Mesothelial cell of epicardium (in vitro differentiated cells): Measurements from ENCODE around the gene OR2H2. TPM values are rescaled to one million over a fixed set of nuclear protein-coding genes. Genes with fewer than 3 reads are reported as not detected.

Experiments
- DNase-seq, 2 experiments: peaks; one replicate each; pipeline ENCODE4 v3.0.0; 2021; ENCODE audit warnings: low spot score in 2 of 2; ENCODE audit not compliant: unreplicated experiment in 2 of 2
- H3K27ac Mint-ChIP-seq: 2 replicates; pipeline ENCODE4 v1.8.0; 2021; ENCODE audit warnings: mixed read lengths
- H3K27me3 Mint-ChIP-seq: 2 replicates; pipeline ENCODE4 v1.8.0; 2021; ENCODE audit warnings: low read depth, mixed read lengths
- H3K36me3 Mint-ChIP-seq: 2 replicates; pipeline ENCODE4 v1.8.0; 2021; ENCODE audit warnings: mixed read lengths
- H3K4me1 Mint-ChIP-seq: 2 replicates; pipeline ENCODE4 v1.8.0; 2021; ENCODE audit warnings: mixed read lengths
- H3K4me3 Mint-ChIP-seq: 2 replicates; pipeline ENCODE4 v1.8.0; 2021; ENCODE audit warnings: mild to moderate bottlenecking, moderate library complexity, mixed read lengths
- H3K9me3 Mint-ChIP-seq: 2 replicates; pipeline ENCODE4 v1.8.0; 2021; ENCODE audit warnings: mixed read lengths
- total RNA-seq: library from RNA; stranded (reverse); gene quantifications from 3 replicates; pipeline ENCODE4 v1.2.1, GENCODE V29; 2021
- TF ChIP-seq, protein P1 (sequence below): fragments of 200-600 bp; sonication (generic); IDR thresholded peaks from one replicate; pipeline ENCODE4 v1.5.0; 2021; ENCODE audit warnings: antibody characterized with exemption; ENCODE audit not compliant: unreplicated experiment

The OR2H2 gene
- total RNA-seq, 1 donor from 2014 or later = not detected

DNA sequence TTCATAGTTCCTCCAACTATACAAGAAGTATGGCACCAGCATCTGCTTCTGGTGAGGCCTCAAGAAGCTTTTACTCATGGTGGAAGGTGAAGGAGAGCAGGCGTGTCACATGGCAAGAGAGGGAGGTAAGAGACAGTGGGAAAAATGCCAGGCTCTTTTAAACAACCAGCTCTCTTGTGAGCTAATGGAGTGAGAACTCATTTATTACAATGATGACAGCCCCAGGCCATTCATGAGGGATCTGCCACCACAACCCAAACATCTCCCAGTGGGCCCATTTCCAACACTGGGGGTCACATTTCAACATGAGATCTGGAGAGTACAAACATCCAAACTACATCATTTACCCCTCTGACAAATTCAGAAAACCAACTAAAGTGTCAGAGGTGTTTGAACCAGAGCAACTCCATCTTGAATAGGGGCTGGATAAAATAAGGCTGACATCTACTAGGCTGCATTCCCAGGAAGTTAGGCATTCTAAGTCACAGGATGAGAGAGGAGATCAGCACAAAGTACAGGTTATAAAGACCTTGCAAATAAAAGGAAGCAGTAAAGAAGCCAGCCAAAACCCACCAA, 23.2 kb upstream of the OR2H2 start:
- H3K4me3 Mint-ChIP-seq = no peak overlapping the region
- TF ChIP-seq, protein P1, sequence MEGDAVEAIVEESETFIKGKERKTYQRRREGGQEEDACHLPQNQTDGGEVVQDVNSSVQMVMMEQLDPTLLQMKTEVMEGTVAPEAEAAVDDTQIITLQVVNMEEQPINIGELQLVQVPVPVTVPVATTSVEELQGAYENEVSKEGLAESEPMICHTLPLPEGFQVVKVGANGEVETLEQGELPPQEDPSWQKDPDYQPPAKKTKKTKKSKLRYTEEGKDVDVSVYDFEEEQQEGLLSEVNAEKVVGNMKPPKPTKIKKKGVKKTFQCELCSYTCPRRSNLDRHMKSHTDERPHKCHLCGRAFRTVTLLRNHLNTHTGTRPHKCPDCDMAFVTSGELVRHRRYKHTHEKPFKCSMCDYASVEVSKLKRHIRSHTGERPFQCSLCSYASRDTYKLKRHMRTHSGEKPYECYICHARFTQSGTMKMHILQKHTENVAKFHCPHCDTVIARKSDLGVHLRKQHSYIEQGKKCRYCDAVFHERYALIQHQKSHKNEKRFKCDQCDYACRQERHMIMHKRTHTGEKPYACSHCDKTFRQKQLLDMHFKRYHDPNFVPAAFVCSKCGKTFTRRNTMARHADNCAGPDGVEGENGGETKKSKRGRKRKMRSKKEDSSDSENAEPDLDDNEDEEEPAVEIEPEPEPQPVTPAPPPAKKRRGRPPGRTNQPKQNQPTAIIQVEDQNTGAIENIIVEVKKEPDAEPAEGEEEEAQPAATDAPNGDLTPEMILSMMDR = no peak

DNA sequence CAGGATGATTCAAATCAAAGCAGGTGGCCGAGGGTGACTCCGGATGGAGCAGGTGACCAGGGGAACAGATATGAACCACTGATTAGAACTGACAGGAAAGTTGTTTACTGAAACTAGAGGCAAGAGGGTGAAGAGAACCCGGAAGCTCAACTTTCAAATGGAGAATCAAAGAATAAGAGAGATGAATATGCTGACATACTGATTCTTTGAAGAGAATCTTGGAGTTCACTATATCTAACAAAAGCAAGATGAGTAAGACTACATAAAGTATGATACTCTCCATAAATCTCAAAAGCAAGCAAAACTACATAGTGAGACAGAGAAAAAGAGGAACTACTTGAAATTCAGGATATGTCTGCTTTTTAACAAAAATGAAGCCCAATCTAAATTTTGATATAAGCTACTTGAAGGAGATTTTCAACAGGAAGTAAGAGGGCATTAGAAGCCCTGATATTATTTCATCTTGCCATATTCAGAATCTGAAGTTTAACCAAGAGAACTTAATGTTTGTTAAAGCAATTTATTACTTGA, 21.4 kb upstream of the OR2H2 start:
- no peaks in the 10 kb centered on the region for H3K4me1 Mint-ChIP-seq
- H3K9me3 Mint-ChIP-seq = no peaks in the 10 kb centered on the region
- H3K27me3 Mint-ChIP-seq = peaks cover 76% of the 10 kb centered on the region
- TF ChIP-seq, protein P1 = no peak
- DNase-seq = no peak
- H3K27ac Mint-ChIP-seq = no peak overlapping the region
- H3K36me3 Mint-ChIP-seq = no peaks in the 10 kb centered on the region
- H3K4me3 Mint-ChIP-seq = no peak overlapping the region

More for the DNA sequence above, 23.2 kb upstream of the OR2H2 start:
- DNase-seq = no peak
- Mint-ChIP-seq H3K27me3 (peaks cover 78% of the 10 kb centered on the region), H3K4me1 (no peaks in the 10 kb centered on the region), H3K36me3 (no peaks in the 10 kb centered on the region), H3K27ac (no peak overlapping the region), H3K9me3 (no peaks in the 10 kb centered on the region)

DNA sequence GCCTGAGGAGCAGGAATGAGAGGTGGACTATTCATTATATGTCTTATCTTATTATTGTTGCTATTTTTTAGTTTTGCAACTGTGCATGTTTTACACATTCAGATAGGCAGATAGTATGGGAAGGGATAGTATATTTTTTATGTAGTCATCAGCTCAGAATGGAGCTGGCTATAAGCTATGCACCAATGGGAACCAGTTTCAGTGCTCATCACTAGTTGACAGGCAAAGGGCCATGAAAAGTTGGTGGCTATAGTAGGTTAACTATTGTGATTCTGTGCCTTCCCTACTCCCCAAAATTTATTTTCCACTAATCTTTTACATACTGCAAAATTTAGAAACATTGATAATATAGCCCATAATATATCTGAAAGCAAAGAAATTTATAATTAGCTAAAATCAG, 20.0 kb upstream of the OR2H2 start:
- TF ChIP-seq, protein P1 = no peak
- no peaks in the 10 kb centered on the region for H3K36me3 Mint-ChIP-seq
- no peak for DNase-seq
- peaks cover 68% of the 10 kb centered on the region for H3K27me3 Mint-ChIP-seq
- no peaks in the 10 kb centered on the region for H3K9me3 Mint-ChIP-seq
- H3K27ac Mint-ChIP-seq = no peak overlapping the region
- no peaks in the 10 kb centered on the region for H3K4me1 Mint-ChIP-seq
- no peak overlapping the region for H3K4me3 Mint-ChIP-seq

DNA sequence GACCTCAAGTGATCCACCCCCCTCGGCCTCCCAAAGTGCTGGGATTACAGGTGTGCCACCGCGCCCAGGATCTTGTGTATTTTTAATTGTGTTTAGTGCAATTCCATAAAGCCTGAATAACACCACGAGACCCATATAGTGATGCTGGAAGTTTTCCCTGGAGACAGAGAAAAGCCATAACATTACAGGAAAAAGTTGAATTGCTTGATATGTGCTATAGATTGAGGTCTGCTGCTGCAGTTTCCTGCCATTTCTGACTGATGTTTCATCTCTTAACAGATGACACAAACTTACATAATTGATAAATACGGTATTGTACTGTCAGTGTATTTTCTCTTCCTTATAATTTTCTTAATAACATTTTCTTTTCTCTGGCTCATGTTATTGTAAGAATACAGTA, 18.1 kb upstream of the OR2H2 start:
- Mint-ChIP-seq H3K27ac (no peak overlapping the region), H3K9me3 (no peaks in the 10 kb centered on the region), H3K4me3 (no peak overlapping the region), H3K36me3 (no peaks in the 10 kb centered on the region), H3K27me3 (peaks cover 71% of the 10 kb centered on the region), H3K4me1 (no peaks in the 10 kb centered on the region)
- TF ChIP-seq, protein P1 = no peak
- DNase-seq = no peak

DNA sequence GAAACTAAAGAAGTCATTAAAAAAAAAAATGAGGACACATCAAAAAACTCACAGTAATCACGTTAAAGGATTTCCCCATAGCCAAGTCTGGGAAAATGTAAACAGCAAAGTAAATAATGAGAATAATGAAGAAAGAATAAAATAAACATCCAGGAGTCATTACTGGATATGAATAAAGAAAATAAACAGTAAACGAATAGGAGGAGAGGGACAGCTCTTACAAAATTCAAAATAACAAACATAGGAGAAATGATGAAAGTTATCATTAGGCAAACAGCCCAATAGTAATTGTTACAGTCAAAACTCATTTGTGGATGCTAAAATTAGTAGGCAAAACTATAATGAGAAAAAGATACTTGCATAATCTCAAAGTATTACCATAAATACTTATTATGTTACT, 17.4 kb upstream of the OR2H2 start:
- Mint-ChIP-seq H3K27me3 (peaks cover 74% of the 10 kb centered on the region), H3K36me3 (no peaks in the 10 kb centered on the region), H3K4me1 (no peaks in the 10 kb centered on the region), H3K4me3 (no peak overlapping the region), H3K27ac (no peak overlapping the region), H3K9me3 (no peaks in the 10 kb centered on the region)
- TF ChIP-seq, protein P1 = no peak
- no peak for DNase-seq
